PC-9 (cell line): ENCODE results near the gene ARL6IP1. TPM values are rescaled to one million over a fixed set of nuclear protein-coding genes. Genes with fewer than 3 reads are reported as not detected.

Source experiments
- BruUV-seq: library from RNA; stranded (reverse); fragments of 400-500 nt; replicated peaks from 2 replicates; lab custom pipeline; 2021; lab: Mats Ljungman, UMichigan
- CTCF ChIA-PET: fragments of 300-600 bp; sonication (Branson Sonifier 250); formaldehyde crosslinking; loops from one replicate; lab custom pipeline; 2022; ENCODE audit warnings: antibody characterized with exemption; lab: Charles Lee
- POLR2A ChIA-PET: fragments of 300-600 bp; sonication (Branson Sonifier 250); formaldehyde crosslinking; loops from one replicate; lab custom pipeline; 2022; ENCODE audit warnings: antibody characterized with exemption; ENCODE audit not compliant: unreplicated experiment; lab: Charles Lee
- DNase-seq, 2 experiments: peaks; one replicate each; pipeline versions ENCODE4 v3.0.0 to v3.0.0-alpha.2; 2015 to 2022; ENCODE audit warnings: mixed read lengths in 1 of 2
- H2AFZ ChIP-seq: fragments of 200-600 bp; sonication (generic); 2 replicates; pipeline ENCODE4 v1.8.1; 2017; ENCODE audit warnings: antibody characterized with exemption
- H3F3A ChIP-seq: fragments of 200-600 bp; sonication (generic); 2 replicates; pipeline ENCODE4 v1.8.1; 2017; ENCODE audit warnings: antibody characterized with exemption, mild to moderate bottlenecking, low read depth; ENCODE audit not compliant: insufficient read depth
- H3K27ac ChIP-seq: fragments of 200-600 bp; sonication (generic); 2 replicates; pipeline ENCODE4 v1.6.1; 2016; ENCODE audit warnings: mixed run types
- H3K27me3 ChIP-seq: fragments of 200-600 bp; sonication (generic); 2 replicates; pipeline ENCODE4 v1.6.1; 2016; ENCODE audit warnings: low read depth, mixed run types; ENCODE audit not compliant: insufficient read depth
- H3K36me3 ChIP-seq: fragments of 200-600 bp; sonication (generic); 2 replicates; pipeline ENCODE4 v1.6.1; 2016; ENCODE audit warnings: low read depth, mixed run types
- H3K4me1 ChIP-seq: fragments of 200-600 bp; sonication (generic); replicated peaks from 2 replicates; pipeline ENCODE4 v1.6.1; 2016; ENCODE audit warnings: mixed run types; ENCODE audit not compliant: insufficient read depth
- H3K4me2 ChIP-seq: fragments of 200-600 bp; sonication (generic); 2 replicates; pipeline ENCODE4 v1.6.1; 2017; ENCODE audit warnings: mixed run types
- H3K4me3 ChIP-seq: fragments of 200-600 bp; sonication (generic); 2 replicates; pipeline ENCODE4 v1.6.1; 2016; ENCODE audit warnings: mixed run types
- H3K79me2 ChIP-seq: fragments of 200-600 bp; sonication (generic); 2 replicates; pipeline ENCODE4 v1.6.1; 2017; ENCODE audit warnings: low read depth, mixed run types
- H3K9me2 ChIP-seq: fragments of 200-600 bp; sonication (generic); 2 replicates; pipeline ENCODE4 v1.8.1; 2017; ENCODE audit warnings: mild to moderate bottlenecking; ENCODE audit not compliant: insufficient read depth
- H3K9me3 ChIP-seq: fragments of 200-600 bp; sonication (generic); 2 replicates; pipeline ENCODE4 v1.8.1; 2016; ENCODE audit warnings: low read depth; ENCODE audit not compliant: insufficient read depth
- H4K20me1 ChIP-seq: fragments of 200-600 bp; sonication (generic); 2 replicates; pipeline ENCODE4 v1.8.1; 2017; ENCODE audit not compliant: insufficient read depth
- EZH2 ChIP-seq: fragments of 200-600 bp; sonication (generic); IDR thresholded peaks from 2 replicates; pipeline ENCODE4 v1.8.0; 2017; ENCODE audit warnings: antibody characterized with exemption, low read depth
- intact Hi-C: fragments of 100-400 bp; cut with micrococcal nuclease; formaldehyde crosslinking; loops from one replicate; pipeline ENCODE4 v1.10.0; 2022; ENCODE audit not compliant: unreplicated experiment
- total RNA-seq: library from RNA; stranded (reverse); gene quantifications from 2 replicates; pipeline ENCODE4 v1.2.3, GENCODE V29; 2021
- TF ChIP-seq, protein P1 (sequence below): fragments of 200-600 bp; sonication (generic); conservative IDR thresholded peaks from 2 replicates; pipeline ENCODE4 v1.6.1; 2017; ENCODE audit warnings: mixed run types, antibody characterized with exemption, mild to moderate bottlenecking, moderate library complexity

ARL6IP1 gene
- total RNA-seq, 1 experiment from 2014 or later = 294 TPM

DNA sequence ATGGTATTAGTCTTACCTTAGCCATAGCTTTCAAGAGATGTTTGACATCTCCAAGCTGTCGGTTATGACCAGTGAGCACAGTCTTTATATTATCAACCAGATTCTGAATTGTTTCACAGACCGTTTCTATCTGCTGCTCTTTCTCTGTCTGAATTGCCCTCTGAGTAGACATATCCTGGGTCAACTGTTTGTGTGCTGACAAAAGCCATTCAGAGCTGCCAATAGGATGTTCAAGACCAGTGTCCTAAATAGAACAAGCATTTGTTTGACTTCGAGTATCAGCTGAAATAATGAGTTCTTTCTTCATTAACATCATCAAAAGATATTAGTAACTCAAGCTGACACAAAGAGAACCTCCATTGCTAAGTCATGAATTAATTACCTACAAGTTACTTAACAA lies 14.9 kb upstream of the ARL6IP1 start:
- intact Hi-C loops = no loop called here
- Histone ChIP-seq H3K4me2 (no peak overlapping the region), H3K4me1 (no peaks in the 10 kb centered on the region), H3K36me3 (peaks cover 38% of the 10 kb centered on the region), H3K4me3 (no peak overlapping the region), H3K79me2 (no peaks in the 10 kb centered on the region), H3F3A (peaks cover 32% of the 10 kb centered on the region), H3K9me2 (no peaks in the 10 kb centered on the region), H4K20me1 (no peaks in the 10 kb centered on the region), H3K27ac (no peak overlapping the region), H3K9me3 (no peaks in the 10 kb centered on the region), H3K27me3 (no peaks in the 10 kb centered on the region), H2AFZ (no peak overlapping the region)
- BruUV-seq = no TSS peak
- POLR2A ChIA-PET = no interaction called here
- CTCF ChIA-PET = no interaction called here
- no peak for DNase-seq
- TF ChIP-seq, protein P1, sequence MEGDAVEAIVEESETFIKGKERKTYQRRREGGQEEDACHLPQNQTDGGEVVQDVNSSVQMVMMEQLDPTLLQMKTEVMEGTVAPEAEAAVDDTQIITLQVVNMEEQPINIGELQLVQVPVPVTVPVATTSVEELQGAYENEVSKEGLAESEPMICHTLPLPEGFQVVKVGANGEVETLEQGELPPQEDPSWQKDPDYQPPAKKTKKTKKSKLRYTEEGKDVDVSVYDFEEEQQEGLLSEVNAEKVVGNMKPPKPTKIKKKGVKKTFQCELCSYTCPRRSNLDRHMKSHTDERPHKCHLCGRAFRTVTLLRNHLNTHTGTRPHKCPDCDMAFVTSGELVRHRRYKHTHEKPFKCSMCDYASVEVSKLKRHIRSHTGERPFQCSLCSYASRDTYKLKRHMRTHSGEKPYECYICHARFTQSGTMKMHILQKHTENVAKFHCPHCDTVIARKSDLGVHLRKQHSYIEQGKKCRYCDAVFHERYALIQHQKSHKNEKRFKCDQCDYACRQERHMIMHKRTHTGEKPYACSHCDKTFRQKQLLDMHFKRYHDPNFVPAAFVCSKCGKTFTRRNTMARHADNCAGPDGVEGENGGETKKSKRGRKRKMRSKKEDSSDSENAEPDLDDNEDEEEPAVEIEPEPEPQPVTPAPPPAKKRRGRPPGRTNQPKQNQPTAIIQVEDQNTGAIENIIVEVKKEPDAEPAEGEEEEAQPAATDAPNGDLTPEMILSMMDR = no peak
- TF ChIP-seq EZH2 = no peak

DNA sequence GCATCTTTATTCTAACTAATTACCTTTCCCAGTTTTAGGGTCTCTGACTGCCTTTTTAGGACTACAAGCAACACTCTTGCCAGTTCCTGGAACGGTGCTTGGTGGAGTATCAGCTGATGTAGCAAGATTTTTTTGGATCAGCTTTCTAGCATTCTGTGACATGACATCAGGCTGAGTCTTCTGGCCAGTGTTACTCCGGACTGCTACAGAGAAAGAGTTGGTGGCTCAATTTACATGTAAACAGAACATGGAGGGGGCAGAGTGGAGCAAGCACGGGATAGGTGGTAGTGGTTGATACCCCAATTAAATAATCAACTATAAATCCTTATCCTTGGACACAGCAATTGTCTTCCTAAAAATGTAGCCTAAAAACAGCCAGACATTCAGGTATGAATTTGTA lies 10.6 kb upstream of the ARL6IP1 start:
- TF ChIP-seq EZH2 = no peak
- TF ChIP-seq, protein P1 = no peak
- ChIA-PET POLR2A (no interaction called here), CTCF (no interaction called here)
- no peaks in the 10 kb centered on the region for H3K9me3 ChIP-seq
- H3K27ac ChIP-seq = no peak overlapping the region
- peaks cover 34% of the 10 kb centered on the region for H3F3A ChIP-seq
- intact Hi-C loops = no loop called here
- no peaks in the 10 kb centered on the region for H3K79me2 ChIP-seq
- no peaks in the 10 kb centered on the region for H4K20me1 ChIP-seq
- H3K27me3 ChIP-seq = no peaks in the 10 kb centered on the region
- no peak overlapping the region for H3K4me3 ChIP-seq
- H3K4me1 ChIP-seq = no peaks in the 10 kb centered on the region
- DNase-seq = no peak
- H3K36me3 ChIP-seq = peaks cover 54% of the 10 kb centered on the region
- H2AFZ ChIP-seq = no peak overlapping the region
- no peak overlapping the region for H3K4me2 ChIP-seq
- BruUV-seq = no TSS peak
- no peaks in the 10 kb centered on the region for H3K9me2 ChIP-seq

DNA sequence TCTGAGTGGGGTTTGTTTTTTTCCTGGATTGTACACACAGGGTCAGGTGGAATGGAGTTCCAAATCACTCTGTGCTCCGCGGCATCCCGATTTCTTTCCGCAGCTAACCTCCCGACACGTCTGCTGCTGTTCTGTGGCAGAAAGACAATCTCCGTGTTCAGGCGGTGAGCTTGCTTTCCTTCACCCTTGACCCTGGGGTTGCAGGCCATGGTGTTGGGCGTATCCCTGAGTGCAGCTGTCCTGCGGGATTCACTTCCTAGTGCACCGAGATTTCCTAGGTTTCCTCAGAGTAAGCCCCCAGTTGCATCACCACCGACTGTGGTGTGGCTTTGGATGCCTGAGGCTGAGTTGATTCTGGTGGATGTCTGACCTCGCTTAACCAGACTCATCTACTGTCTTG lies 7.8 kb upstream of the ARL6IP1 start:
- no TSS peak for BruUV-seq
- peaks cover 35% of the 10 kb centered on the region for H3K36me3 ChIP-seq
- no peak for TF ChIP-seq EZH2
- TF ChIP-seq, protein P1 = no peak
- H4K20me1 ChIP-seq = no peaks in the 10 kb centered on the region
- peaks cover 29% of the 10 kb centered on the region for H3F3A ChIP-seq
- H3K27me3 ChIP-seq = no peaks in the 10 kb centered on the region
- no peak overlapping the region for H3K4me3 ChIP-seq
- no peak for DNase-seq
- ChIA-PET CTCF (no interaction called here), POLR2A (no interaction called here)
- no peak overlapping the region for H3K4me2 ChIP-seq
- H3K4me1 ChIP-seq = peaks cover 8% of the 10 kb centered on the region; the same call in 1 of the 2 replicates
- no peak overlapping the region for H2AFZ ChIP-seq
- H3K9me3 ChIP-seq = no peaks in the 10 kb centered on the region
- intact Hi-C loops = no loop called here
- H3K9me2 ChIP-seq = no peaks in the 10 kb centered on the region
- no peaks in the 10 kb centered on the region for H3K79me2 ChIP-seq
- no peak overlapping the region for H3K27ac ChIP-seq
